HG03571 (cell line): ENCODE measurements around the gene VAPA.

Experiments used
- ATAC-seq: cut with Tn5 transposase; IDR thresholded peaks from one replicate; pipeline ENCODE4 v1.9.1; 2021; ENCODE audit not compliant: unreplicated experiment

Gene VAPA

GRCh38 chr18:9996094-9996493, 82.3 kb downstream of the VAPA start:
- no peak for ATAC-seq

GRCh38 chr18:9997711-9998110, 83.9 kb downstream of the VAPA start:
- no peak for ATAC-seq

DNA sequence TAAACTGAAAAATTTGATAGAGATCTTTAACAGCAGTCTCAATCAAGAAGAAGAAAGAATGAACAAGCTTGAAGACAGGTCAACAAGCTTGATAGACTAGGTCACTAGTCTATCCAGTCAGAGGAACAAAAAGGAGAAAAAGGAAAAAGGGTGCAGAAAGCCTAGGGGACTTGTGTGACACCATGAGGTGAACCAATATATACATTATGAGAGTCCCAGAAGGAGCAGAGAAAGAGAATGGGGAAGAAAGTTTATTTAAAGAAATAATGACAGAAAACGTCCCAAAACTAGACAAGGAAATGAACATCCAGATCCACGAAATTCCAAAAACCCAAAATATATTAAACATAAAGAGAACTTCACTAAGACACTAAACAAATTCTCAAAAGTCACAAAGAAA, 84.5 kb downstream of the VAPA start:
- ATAC-seq = no peak

DNA sequence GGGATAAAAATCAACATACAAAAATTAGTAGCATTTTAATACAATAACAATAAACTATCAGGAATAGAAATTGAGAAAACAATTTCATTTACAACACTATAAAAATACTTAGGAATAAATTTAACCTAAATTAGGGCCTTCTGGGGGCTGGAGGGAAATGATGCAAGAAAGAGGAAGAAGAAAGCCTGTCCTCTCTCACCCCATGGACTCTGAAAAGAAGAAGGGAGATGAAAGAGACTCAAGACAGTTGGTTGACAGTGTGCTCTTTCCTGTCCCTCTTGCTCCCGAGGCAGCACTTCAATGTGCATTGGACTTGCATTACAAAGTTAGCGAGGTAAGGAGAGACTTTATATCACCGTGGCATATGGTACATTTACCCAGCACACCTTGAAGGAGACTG, 88.5 kb downstream of the VAPA start:
- ATAC-seq = no peak

GRCh38 chr18:10003281-10003680, 89.5 kb downstream of the VAPA start:
- no peak for ATAC-seq

- ATAC-seq = no peak
These were observed 90.0 kb downstream of the VAPA start for GRCh38 chr18:10003866-10004265.

- ATAC-seq = no peak
These were observed 92.6 kb downstream of the VAPA start for GRCh38 chr18:10006311-10006893.

- no peak for ATAC-seq
These were observed 94.3 kb downstream of the VAPA start for GRCh38 chr18:10008006-10008647.
